Tibial nerve (tissue), 4 donors: Measurements from ENCODE around the gene URGCP. TPM values are rescaled to one million over a fixed set of nuclear protein-coding genes. Genes with fewer than 3 reads are reported as not detected.

Experiments
- DNase-seq, 2 donors: peaks; one replicate each; pipeline ENCODE4 v3.0.0-alpha.2; 2019; ENCODE audit warnings: low spot score in 2 of 2
- H3K27ac ChIP-seq, 4 donors: fragments of 200-600 bp; sonication (generic) in 3 of 4; one replicate each; pipeline ENCODE4 v1.5.1; 2017 to 2019; ENCODE audit warnings: mild to moderate bottlenecking in 1 of 4
- H3K27me3 ChIP-seq, 2 donors: fragments of 200-600 bp; sonication (generic) in 1 of 2; one replicate each; pipeline versions ENCODE4 v1.5.1 to v1.6.0; 2017 to 2019
- H3K36me3 ChIP-seq, 3 donors: fragments of 200-600 bp; sonication (generic); one replicate each; pipeline ENCODE4 v1.5.1; 2018 to 2019
- H3K4me1 ChIP-seq, 4 donors: fragments of 200-600 bp; sonication (generic) in 3 of 4; one replicate each; pipeline ENCODE4 v1.5.1; 2017 to 2019
- H3K4me3 ChIP-seq, 4 donors: fragments of 200-600 bp; sonication (generic) in 3 of 4; one replicate each; pipeline ENCODE4 v1.5.1; 2017 to 2019; ENCODE audit warnings: mild to moderate bottlenecking in 1 of 4, moderate library complexity in 1 of 4
- H3K9me3 ChIP-seq, 4 donors: fragments of 200-600 bp; sonication (generic) in 3 of 4; one replicate each; pipeline ENCODE4 v1.5.1; 2017 to 2019
- CTCF ChIP-seq, 5 experiments: fragments of 200-600 bp in 3 of 5; fragments of 450-650 bp in 2 of 5; sonication (generic) in 3 of 5; IDR thresholded peaks; one replicate each; pipeline ENCODE4 v1.5.1; 2016 to 2019; ENCODE audit warnings: antibody characterized with exemption in 5 of 5, mild to moderate bottlenecking in 3 of 5, moderate library complexity in 2 of 5
- EP300 ChIP-seq, 2 donors: sonication (generic); formaldehyde crosslinking; IDR thresholded peaks; one replicate each; pipeline ENCODE4 v1.6.1; 2017; ENCODE audit warnings: antibody characterized with exemption in 2 of 2, mild to moderate bottlenecking in 1 of 2
- POLR2A ChIP-seq, 2 donors: fragments of 450-650 bp; IDR thresholded peaks; one replicate each; pipeline ENCODE4 v1.6.1; 2017; ENCODE audit warnings: antibody characterized with exemption in 2 of 2, mild to moderate bottlenecking in 2 of 2, moderate library complexity in 2 of 2
- whole genome bisulfite sequencing, 2 donors: methylation state at CpG; one replicate each; pipeline ENCODE4 v1.1.5; 2018; 5-methylcytosine and 5-hydroxymethylcytosine counted together
- total RNA-seq, 4 donors: library from RNA; depleted of rRNA; stranded (reverse); fragments of >200 nt; gene quantifications; one replicate each; pipeline ENCODE4 v1.1.0, GENCODE V29; 2016

The URGCP gene
- total RNA-seq, 4 donors from 2014 or later, result 25.7 to 32.0 (median 28.8) TPM

- 61 to 78% methylated on average over 1 of the region's 1 CpG for WGBS, 2 donors
- Histone ChIP-seq H3K4me3 (no peak overlapping the region), H3K27me3 (no peaks in the 10 kb centered on the region), H3K4me1 (no peaks in the 10 kb centered on the region), H3K36me3 (no peaks in the 10 kb centered on the region), H3K9me3 (no peaks in the 10 kb centered on the region), H3K27ac (no peak overlapping the region)
- no peak for DNase-seq
- TF ChIP-seq POLR2A (IDR thresholded peaks at IDR 0.05), result no peak
- no peak for TF ChIP-seq EP300 (IDR thresholded peaks at IDR 0.05)
- no peak for TF ChIP-seq CTCF (IDR thresholded peaks at IDR 0.05)
Observed at GRCh38 chr7:43856996-43857395, 49.4 kb downstream of the URGCP start.

GRCh38 chr7:43856316-43856715 lies 50.1 kb downstream of the URGCP start:
- Histone ChIP-seq H3K27ac (no peak overlapping the region), H3K27me3 (no peaks in the 10 kb centered on the region), H3K36me3 (no peaks in the 10 kb centered on the region), H3K9me3 (no peaks in the 10 kb centered on the region), H3K4me1 (no peaks in the 10 kb centered on the region), H3K4me3 (no peak overlapping the region)
- DNase-seq, result no peak
- TF ChIP-seq CTCF (IDR thresholded peaks at IDR 0.05), result no peak
- no peak for TF ChIP-seq POLR2A (IDR thresholded peaks at IDR 0.05)
- no peak for TF ChIP-seq EP300 (IDR thresholded peaks at IDR 0.05)
- 91 to 93% methylated on average over 4 of the region's 4 CpGs for WGBS, 2 donors

- DNase-seq, result no peak
- no peaks in the 10 kb centered on the region for H3K4me1 ChIP-seq
- no peaks in the 10 kb centered on the region for H3K36me3 ChIP-seq
- H3K4me3 ChIP-seq, result no peak overlapping the region
- H3K27me3 ChIP-seq, result no peaks in the 10 kb centered on the region
- no peak for TF ChIP-seq EP300 (IDR thresholded peaks at IDR 0.05)
- TF ChIP-seq CTCF (IDR thresholded peaks at IDR 0.05), result no peak
- H3K27ac ChIP-seq, result no peak overlapping the region
- H3K9me3 ChIP-seq, result no peaks in the 10 kb centered on the region
Observed at GRCh38 chr7:43855176-43855575, 51.2 kb downstream of the URGCP start.

GRCh38 chr7:43851805-43852204 lies 54.6 kb downstream of the URGCP start:
- DNase-seq, result no peak
- no peak overlapping the region for H3K27ac ChIP-seq
- no peaks in the 10 kb centered on the region for H3K4me1 ChIP-seq
- no peak overlapping the region for H3K4me3 ChIP-seq
- 84 to 92% methylated on average over 2 of the region's 2 CpGs for WGBS, 2 donors
- no peaks in the 10 kb centered on the region for H3K9me3 ChIP-seq
- no peak for TF ChIP-seq CTCF (IDR thresholded peaks at IDR 0.05)
- no peak for TF ChIP-seq EP300 (IDR thresholded peaks at IDR 0.05)
- no peaks in the 10 kb centered on the region for H3K27me3 ChIP-seq
- H3K36me3 ChIP-seq, result no peaks in the 10 kb centered on the region

- Histone ChIP-seq H3K4me1 (no peaks in the 10 kb centered on the region), H3K27me3 (no peaks in the 10 kb centered on the region), H3K4me3 (no peak overlapping the region), H3K9me3 (no peaks in the 10 kb centered on the region), H3K27ac (no peak overlapping the region), H3K36me3 (no peaks in the 10 kb centered on the region)
- no peak for DNase-seq
- TF ChIP-seq POLR2A (IDR thresholded peaks at IDR 0.05) (no peak), CTCF (IDR thresholded peaks at IDR 0.05) (no peak), EP300 (IDR thresholded peaks at IDR 0.05) (no peak)
- WGBS, 2 donors, result 80 to 89% methylated on average over 5 of the region's 5 CpGs
Observed at GRCh38 chr7:43850348-43851116, 55.9 kb downstream of the URGCP start.
